ENCODE data around the gene CNTNAP5.

Gene CNTNAP5

GRCh38 chr2:124039762-124040291 lies 14.7 kb downstream of the CNTNAP5 start:
- no peaks in the 10 kb centered on the region for H3K9me3 ChIP-seq
- no peaks in the 10 kb centered on the region for H3K27me3 ChIP-seq (ENCODE audit: low read depth)
- no peaks in the 10 kb centered on the region for H3K36me3 ChIP-seq (replicated peaks)
- in situ Hi-C loops (cut with MboI; ENCODE audit: low sequenced_read_pairs) = no loop called here
- no peaks in the 10 kb centered on the region for H3K4me1 ChIP-seq
- H3K4me3 ChIP-seq = no peak overlapping the region
- no peak for DNase-seq (ENCODE audit: low spot score in 2 of 2)

GRCh38 chr2:124045894-124046293 lies 20.8 kb downstream of the CNTNAP5 start:
- in situ Hi-C loops (cut with MboI; ENCODE audit: low sequenced_read_pairs) = no loop called here

GRCh38 chr2:124046332-124046731 lies 21.2 kb downstream of the CNTNAP5 start:
- Histone ChIP-seq H3K27me3 (ENCODE audit: low read depth) (no peaks in the 10 kb centered on the region), H3K4me3 (no peak overlapping the region), H3K36me3 (replicated peaks) (no peaks in the 10 kb centered on the region), H3K4me1 (no peaks in the 10 kb centered on the region), H3K9me3 (no peaks in the 10 kb centered on the region)
- in situ Hi-C loops (cut with MboI; ENCODE audit: low sequenced_read_pairs) = no loop called here
- no peak for DNase-seq (ENCODE audit: low spot score in 2 of 2)

More at GRCh38 chr2:124045894-124046293, 20.8 kb downstream of the CNTNAP5 start:
- no peak for DNase-seq (ENCODE audit: low spot score in 2 of 2)
- Histone ChIP-seq H3K27me3 (ENCODE audit: low read depth) (no peaks in the 10 kb centered on the region), H3K4me1 (no peaks in the 10 kb centered on the region), H3K4me3 (no peak overlapping the region), H3K9me3 (no peaks in the 10 kb centered on the region), H3K36me3 (replicated peaks) (no peaks in the 10 kb centered on the region)

- Histone ChIP-seq H3K27me3 (ENCODE audit: low read depth) (no peaks in the 10 kb centered on the region), H3K4me1 (no peaks in the 10 kb centered on the region), H3K9me3 (no peaks in the 10 kb centered on the region), H3K36me3 (replicated peaks) (no peaks in the 10 kb centered on the region), H3K4me3 (no peak overlapping the region)
- DNase-seq (ENCODE audit: low spot score in 2 of 2) = no peak
- in situ Hi-C loops (cut with MboI; ENCODE audit: low sequenced_read_pairs) = no loop called here
These were observed 23.0 kb downstream of the CNTNAP5 start for GRCh38 chr2:124048102-124048501.

- DNase-seq (ENCODE audit: low spot score in 2 of 2) = no peak
- Histone ChIP-seq H3K36me3 (replicated peaks) (no peaks in the 10 kb centered on the region), H3K9me3 (no peaks in the 10 kb centered on the region), H3K4me1 (no peaks in the 10 kb centered on the region), H3K4me3 (no peak overlapping the region), H3K27me3 (ENCODE audit: low read depth) (no peaks in the 10 kb centered on the region)
- in situ Hi-C loops (cut with MboI; ENCODE audit: low sequenced_read_pairs) = no loop called here
These were observed 23.6 kb downstream of the CNTNAP5 start for GRCh38 chr2:124048664-124049063.

GRCh38 chr2:124049136-124049535 lies 24.0 kb downstream of the CNTNAP5 start:
- H3K36me3 ChIP-seq (replicated peaks) = no peaks in the 10 kb centered on the region
- H3K4me1 ChIP-seq = no peaks in the 10 kb centered on the region
- no peak overlapping the region for H3K4me3 ChIP-seq
- in situ Hi-C loops (cut with MboI; ENCODE audit: low sequenced_read_pairs) = no loop called here
- DNase-seq (ENCODE audit: low spot score in 2 of 2) = no peak
- H3K27me3 ChIP-seq (ENCODE audit: low read depth) = no peaks in the 10 kb centered on the region
- H3K9me3 ChIP-seq = no peaks in the 10 kb centered on the region

GRCh38 chr2:124050833-124051497 lies 25.9 kb downstream of the CNTNAP5 start:
- DNase-seq (ENCODE audit: low spot score in 2 of 2) = no peak
- no peak overlapping the region for H3K4me3 ChIP-seq
- no peaks in the 10 kb centered on the region for H3K9me3 ChIP-seq
- no peaks in the 10 kb centered on the region for H3K27me3 ChIP-seq (ENCODE audit: low read depth)
- no peaks in the 10 kb centered on the region for H3K36me3 ChIP-seq (replicated peaks)
- in situ Hi-C loops (cut with MboI; ENCODE audit: low sequenced_read_pairs) = no loop called here
- no peaks in the 10 kb centered on the region for H3K4me1 ChIP-seq

- H3K36me3 ChIP-seq (replicated peaks) = no peaks in the 10 kb centered on the region
- in situ Hi-C loops (cut with MboI; ENCODE audit: low sequenced_read_pairs) = no loop called here
- no peaks in the 10 kb centered on the region for H3K27me3 ChIP-seq (ENCODE audit: low read depth)
- no peaks in the 10 kb centered on the region for H3K4me1 ChIP-seq
- DNase-seq (ENCODE audit: low spot score in 2 of 2) = no peak
- H3K4me3 ChIP-seq = no peak overlapping the region
- H3K9me3 ChIP-seq = no peaks in the 10 kb centered on the region
These were observed 28.7 kb downstream of the CNTNAP5 start for GRCh38 chr2:124053796-124054195.

GRCh38 chr2:124063596-124063995 lies 38.5 kb downstream of the CNTNAP5 start:
- H3K9me3 ChIP-seq = no peaks in the 10 kb centered on the region
- no peaks in the 10 kb centered on the region for H3K36me3 ChIP-seq (replicated peaks)
- no peak overlapping the region for H3K4me3 ChIP-seq
- no peaks in the 10 kb centered on the region for H3K27me3 ChIP-seq (ENCODE audit: low read depth)
- in situ Hi-C loops (cut with MboI; ENCODE audit: low sequenced_read_pairs) = no loop called here
- H3K4me1 ChIP-seq = no peaks in the 10 kb centered on the region
- no peak for DNase-seq (ENCODE audit: low spot score in 2 of 2)

GRCh38 chr2:124065636-124066035 lies 40.5 kb downstream of the CNTNAP5 start:
- Histone ChIP-seq H3K4me3 (no peak overlapping the region), H3K9me3 (no peaks in the 10 kb centered on the region), H3K27me3 (ENCODE audit: low read depth) (no peaks in the 10 kb centered on the region), H3K36me3 (replicated peaks) (no peaks in the 10 kb centered on the region), H3K4me1 (no peaks in the 10 kb centered on the region)
- in situ Hi-C loops (cut with MboI; ENCODE audit: low sequenced_read_pairs) = no loop called here
- DNase-seq (ENCODE audit: low spot score in 2 of 2) = no peak

GRCh38 chr2:124066776-124067175 lies 41.7 kb downstream of the CNTNAP5 start:
- no peaks in the 10 kb centered on the region for H3K4me1 ChIP-seq
- no peaks in the 10 kb centered on the region for H3K9me3 ChIP-seq
- H3K27me3 ChIP-seq (ENCODE audit: low read depth) = no peaks in the 10 kb centered on the region
- no peak for DNase-seq (ENCODE audit: low spot score in 2 of 2)
- in situ Hi-C loops (cut with MboI; ENCODE audit: low sequenced_read_pairs) = no loop called here
- H3K4me3 ChIP-seq = no peak overlapping the region
- H3K36me3 ChIP-seq (replicated peaks) = no peaks in the 10 kb centered on the region

- no peak overlapping the region for H3K4me3 ChIP-seq
- DNase-seq (ENCODE audit: low spot score in 2 of 2) = no peak
- H3K36me3 ChIP-seq (replicated peaks) = no peaks in the 10 kb centered on the region
- H3K4me1 ChIP-seq = no peaks in the 10 kb centered on the region
- no peaks in the 10 kb centered on the region for H3K9me3 ChIP-seq
- in situ Hi-C loops (cut with MboI; ENCODE audit: low sequenced_read_pairs) = no loop called here
- no peaks in the 10 kb centered on the region for H3K27me3 ChIP-seq (ENCODE audit: low read depth)
These were observed 54.0 kb downstream of the CNTNAP5 start for GRCh38 chr2:124079045-124079444.

- H3K4me1 ChIP-seq = no peaks in the 10 kb centered on the region
- H3K4me3 ChIP-seq = no peak overlapping the region
- in situ Hi-C loops (cut with MboI; ENCODE audit: low sequenced_read_pairs) = no loop called here
- DNase-seq (ENCODE audit: low spot score in 2 of 2) = no peak
- no peaks in the 10 kb centered on the region for H3K27me3 ChIP-seq (ENCODE audit: low read depth)
- H3K9me3 ChIP-seq = no peaks in the 10 kb centered on the region
- H3K36me3 ChIP-seq (replicated peaks) = no peaks in the 10 kb centered on the region
These were observed 55.4 kb downstream of the CNTNAP5 start for GRCh38 chr2:124080281-124081153.

GRCh38 chr2:124081154-124081716 lies 56.1 kb downstream of the CNTNAP5 start:
- DNase-seq (ENCODE audit: low spot score in 2 of 2) = no peak
- H3K4me3 ChIP-seq = no peak overlapping the region
- no peaks in the 10 kb centered on the region for H3K36me3 ChIP-seq (replicated peaks)
- H3K27me3 ChIP-seq (ENCODE audit: low read depth) = no peaks in the 10 kb centered on the region
- no peaks in the 10 kb centered on the region for H3K4me1 ChIP-seq
- in situ Hi-C loops (cut with MboI; ENCODE audit: low sequenced_read_pairs) = no loop called here
- H3K9me3 ChIP-seq = no peaks in the 10 kb centered on the region
